Nephron progenitor cell (in vitro differentiated cells): Measurements from ENCODE around the gene TRIP4.

Experiments
- DNase-seq: peaks from one replicate; pipeline ENCODE4 v3.0.0; 2021
- H3K27ac Mint-ChIP-seq: 2 replicates; pipeline ENCODE4 v1.8.0; 2021; ENCODE audit warnings: mild to moderate bottlenecking, moderate library complexity, mixed read lengths
- H3K27me3 Mint-ChIP-seq: 2 replicates; pipeline ENCODE4 v1.8.0; 2021; ENCODE audit warnings: mild to moderate bottlenecking, low read depth, mixed read lengths; ENCODE audit not compliant: poor library complexity
- H3K36me3 Mint-ChIP-seq: 2 replicates; pipeline ENCODE4 v1.8.0; 2021; ENCODE audit warnings: low read depth, mixed read lengths
- H3K4me1 Mint-ChIP-seq: 2 replicates; pipeline ENCODE4 v1.8.0; 2021; ENCODE audit warnings: mixed read lengths
- H3K4me3 Mint-ChIP-seq: 2 replicates; pipeline ENCODE4 v1.8.0; 2021; ENCODE audit warnings: mild to moderate bottlenecking, moderate library complexity, mixed read lengths
- H3K9me3 Mint-ChIP-seq: 2 replicates; pipeline ENCODE4 v1.8.0; 2021; ENCODE audit warnings: mild to moderate bottlenecking, moderate library complexity, mixed read lengths
- TF ChIP-seq, protein P1 (sequence below): fragments of 200-600 bp; sonication (generic); IDR thresholded peaks from 2 replicates; pipeline ENCODE4 v1.5.0; 2021; ENCODE audit warnings: antibody characterized with exemption

The TRIP4 gene

DNA sequence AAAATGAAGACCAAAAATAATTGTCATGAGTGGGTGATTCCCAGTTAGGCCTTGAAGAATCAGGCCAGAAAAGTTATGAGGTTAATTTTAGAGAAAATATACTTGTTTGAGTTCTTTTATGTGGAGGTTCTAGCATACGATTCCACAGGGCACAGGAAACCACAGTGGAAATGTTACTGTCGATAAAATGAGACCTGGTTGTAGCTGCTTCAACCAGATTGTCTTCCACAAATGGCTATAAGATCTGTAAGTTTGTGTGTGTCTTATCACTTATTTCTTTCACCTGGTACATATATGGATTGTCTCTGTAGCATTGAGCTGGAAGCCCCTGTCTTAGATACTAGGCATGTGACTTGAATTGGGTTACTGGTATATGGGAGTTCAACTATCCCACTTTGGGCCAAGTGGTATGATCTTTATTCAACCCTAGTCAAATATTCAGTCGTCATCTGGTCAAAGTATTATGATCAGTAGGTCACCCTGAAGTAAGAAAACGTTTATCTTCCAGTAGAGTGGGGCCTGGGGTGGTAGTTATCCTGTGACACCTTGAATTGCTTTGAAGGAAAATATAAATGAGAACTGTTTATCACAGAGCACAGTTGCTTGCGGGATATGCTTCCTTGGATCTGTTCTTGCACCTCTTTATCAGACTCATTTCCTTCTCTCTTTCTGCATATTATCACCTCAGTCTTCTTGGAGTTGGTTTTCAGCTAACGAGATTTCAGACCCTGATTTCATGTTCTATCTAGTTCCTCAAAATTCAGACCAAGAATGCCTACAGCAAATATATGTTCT is 51.2 kb downstream of the TRIP4 start:
- Mint-ChIP-seq H3K27me3 (peaks cover 4% of the 10 kb centered on the region), H3K27ac (no peak overlapping the region), H3K4me3 (no peak overlapping the region), H3K36me3 (peaks cover 18% of the 10 kb centered on the region), H3K9me3 (no peaks in the 10 kb centered on the region), H3K4me1 (no peaks in the 10 kb centered on the region)
- TF ChIP-seq, protein P1, sequence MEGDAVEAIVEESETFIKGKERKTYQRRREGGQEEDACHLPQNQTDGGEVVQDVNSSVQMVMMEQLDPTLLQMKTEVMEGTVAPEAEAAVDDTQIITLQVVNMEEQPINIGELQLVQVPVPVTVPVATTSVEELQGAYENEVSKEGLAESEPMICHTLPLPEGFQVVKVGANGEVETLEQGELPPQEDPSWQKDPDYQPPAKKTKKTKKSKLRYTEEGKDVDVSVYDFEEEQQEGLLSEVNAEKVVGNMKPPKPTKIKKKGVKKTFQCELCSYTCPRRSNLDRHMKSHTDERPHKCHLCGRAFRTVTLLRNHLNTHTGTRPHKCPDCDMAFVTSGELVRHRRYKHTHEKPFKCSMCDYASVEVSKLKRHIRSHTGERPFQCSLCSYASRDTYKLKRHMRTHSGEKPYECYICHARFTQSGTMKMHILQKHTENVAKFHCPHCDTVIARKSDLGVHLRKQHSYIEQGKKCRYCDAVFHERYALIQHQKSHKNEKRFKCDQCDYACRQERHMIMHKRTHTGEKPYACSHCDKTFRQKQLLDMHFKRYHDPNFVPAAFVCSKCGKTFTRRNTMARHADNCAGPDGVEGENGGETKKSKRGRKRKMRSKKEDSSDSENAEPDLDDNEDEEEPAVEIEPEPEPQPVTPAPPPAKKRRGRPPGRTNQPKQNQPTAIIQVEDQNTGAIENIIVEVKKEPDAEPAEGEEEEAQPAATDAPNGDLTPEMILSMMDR: no peak
- DNase-seq: no peak

DNA sequence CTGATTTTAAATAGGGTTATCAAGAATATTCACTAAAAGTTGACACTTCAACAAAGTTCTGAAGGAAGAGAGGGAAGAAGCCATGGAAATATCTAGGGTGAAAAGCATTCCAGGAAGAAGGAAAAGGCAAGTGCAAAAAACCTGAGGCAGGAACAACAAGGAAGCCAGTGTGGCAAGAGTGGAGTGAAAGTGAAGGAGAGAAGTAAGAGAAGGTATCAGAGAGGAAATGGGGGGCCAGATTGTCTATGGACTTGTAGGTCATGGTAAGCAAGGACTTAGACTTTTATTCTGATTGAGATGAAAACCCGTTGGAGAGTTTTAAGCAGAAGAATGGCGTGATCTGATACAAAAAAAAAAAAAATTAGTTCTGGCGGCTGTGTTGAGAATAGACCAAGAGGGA is 54.2 kb downstream of the TRIP4 start:
- Mint-ChIP-seq H3K27ac (no peak overlapping the region), H3K27me3 (peaks cover 4% of the 10 kb centered on the region), H3K4me3 (no peak overlapping the region), H3K9me3 (no peaks in the 10 kb centered on the region), H3K36me3 (peaks cover 26% of the 10 kb centered on the region), H3K4me1 (no peaks in the 10 kb centered on the region)
- DNase-seq: no peak
- TF ChIP-seq, protein P1: no peak

DNA sequence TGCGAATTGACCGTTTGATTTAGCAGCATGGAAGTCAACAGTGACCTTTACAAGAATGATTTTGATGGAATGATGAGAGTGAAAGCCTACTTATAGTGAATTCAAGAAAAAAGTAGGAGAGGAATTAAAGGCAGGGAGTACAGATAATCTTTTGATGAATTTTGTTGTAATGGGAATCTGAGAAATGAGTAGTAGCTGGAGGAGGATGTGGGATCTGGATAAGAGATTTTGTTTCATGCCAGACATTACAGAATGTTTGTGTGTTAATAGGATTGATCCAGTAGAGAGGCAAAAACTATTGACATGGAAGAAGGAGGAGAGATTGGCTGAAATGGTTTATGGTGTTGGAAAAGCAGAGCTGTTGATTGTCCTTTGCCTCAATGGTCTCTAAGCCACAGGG is 55.4 kb downstream of the TRIP4 start:
- peaks cover 31% of the 10 kb centered on the region for H3K36me3 Mint-ChIP-seq
- H3K4me3 Mint-ChIP-seq: no peak overlapping the region
- no peaks in the 10 kb centered on the region for H3K4me1 Mint-ChIP-seq
- TF ChIP-seq, protein P1: no peak
- no peaks in the 10 kb centered on the region for H3K9me3 Mint-ChIP-seq
- peaks cover 4% of the 10 kb centered on the region for H3K27me3 Mint-ChIP-seq
- no peak for DNase-seq
- no peak overlapping the region for H3K27ac Mint-ChIP-seq

DNA sequence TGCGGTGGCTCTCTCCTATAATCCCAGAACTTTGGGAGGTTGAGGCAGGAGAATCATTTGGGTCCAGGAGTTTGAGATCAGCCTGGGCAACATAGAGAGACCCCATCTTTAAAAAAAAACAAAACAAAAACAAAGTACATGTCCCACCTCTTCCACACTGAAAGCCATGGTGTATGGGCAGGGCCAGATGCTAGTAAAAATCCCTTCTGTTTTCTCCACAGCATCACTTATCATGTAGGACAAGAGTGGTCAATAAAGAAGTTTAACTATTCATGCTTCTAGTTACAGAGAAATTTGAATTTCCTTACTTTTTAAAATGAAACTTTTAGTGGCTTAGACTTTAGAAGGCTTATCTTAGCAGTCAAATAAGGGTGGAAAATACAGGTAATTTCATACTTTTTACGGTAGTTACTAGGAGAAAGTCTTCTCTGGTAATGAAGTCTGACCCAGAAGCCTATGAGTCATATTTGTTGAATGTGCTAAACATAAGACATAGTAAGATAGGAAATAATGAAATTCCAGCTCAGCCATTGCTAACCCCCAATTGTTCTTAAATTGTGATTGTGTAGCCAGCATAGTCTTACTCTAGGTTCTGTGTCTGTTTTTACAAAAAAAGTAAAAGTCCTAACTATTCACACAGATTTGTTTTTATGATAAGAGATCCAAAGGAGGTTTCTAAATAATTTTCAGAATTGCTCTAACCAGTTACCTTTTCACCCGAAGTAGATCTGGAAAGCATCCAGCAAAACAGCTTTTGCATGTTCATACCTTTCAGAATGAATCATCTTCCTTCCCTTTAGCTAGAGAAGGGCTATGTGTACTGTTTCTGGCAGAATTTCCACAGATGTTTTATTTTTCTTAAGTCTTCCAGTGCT is 56.3 kb downstream of the TRIP4 start:
- H3K27ac Mint-ChIP-seq: peak overlapping the region; percentile 22
- no peak overlapping the region for H3K4me3 Mint-ChIP-seq
- H3K36me3 Mint-ChIP-seq: peaks cover 38% of the 10 kb centered on the region
- TF ChIP-seq, protein P1: no peak
- no peak for DNase-seq
- no peaks in the 10 kb centered on the region for H3K27me3 Mint-ChIP-seq
- H3K4me1 Mint-ChIP-seq: no peaks in the 10 kb centered on the region
- no peaks in the 10 kb centered on the region for H3K9me3 Mint-ChIP-seq

DNA sequence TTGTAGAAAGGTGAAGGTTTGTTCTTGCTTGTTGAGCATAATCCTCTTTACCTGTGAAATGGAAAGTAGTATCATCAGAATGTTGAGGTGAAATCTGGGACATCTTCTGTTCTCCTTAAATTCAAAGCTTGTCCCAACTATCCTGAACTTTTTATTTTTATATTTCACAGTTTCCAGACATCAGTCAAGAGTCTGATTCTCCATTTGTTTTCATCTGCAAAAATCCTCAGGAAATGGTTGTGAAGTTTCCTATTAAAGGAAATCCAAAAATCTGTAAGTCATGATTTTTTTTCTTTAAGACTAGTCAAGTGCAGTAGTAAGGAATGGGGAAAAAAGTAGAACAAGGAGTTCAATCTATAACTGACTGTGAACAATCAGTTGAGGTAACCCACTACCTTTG is 57.2 kb downstream of the TRIP4 start:
- no peak for DNase-seq
- TF ChIP-seq, protein P1: no peak
- Mint-ChIP-seq H3K27me3 (no peaks in the 10 kb centered on the region), H3K36me3 (peaks cover 41% of the 10 kb centered on the region), H3K4me3 (no peak overlapping the region), H3K9me3 (no peaks in the 10 kb centered on the region), H3K4me1 (no peaks in the 10 kb centered on the region), H3K27ac (no peak overlapping the region)
